ENCODE measurements around the gene ANKHD1.

Gene ANKHD1

GRCh38 chr5:140364472-140364765 lies 37.2 kb upstream of the ANKHD1 start:
- Mint-ChIP-seq H3K9me3 (no peaks in the 10 kb centered on the region), H3K4me1 (ENCODE audit: low read depth) (no peaks in the 10 kb centered on the region), H3K27me3 (no peaks in the 10 kb centered on the region), H3K36me3 (ENCODE audit: low read depth) (no peaks in the 10 kb centered on the region), H3K27ac (no peak overlapping the region), H3K4me3 (no peak overlapping the region)

GRCh38 chr5:140365282-140365681 lies 36.4 kb upstream of the ANKHD1 start:
- Mint-ChIP-seq H3K4me1 (ENCODE audit: low read depth) (no peaks in the 10 kb centered on the region), H3K4me3 (no peak overlapping the region), H3K9me3 (no peaks in the 10 kb centered on the region), H3K27me3 (no peaks in the 10 kb centered on the region), H3K36me3 (ENCODE audit: low read depth) (no peaks in the 10 kb centered on the region), H3K27ac (no peak overlapping the region)

DNA sequence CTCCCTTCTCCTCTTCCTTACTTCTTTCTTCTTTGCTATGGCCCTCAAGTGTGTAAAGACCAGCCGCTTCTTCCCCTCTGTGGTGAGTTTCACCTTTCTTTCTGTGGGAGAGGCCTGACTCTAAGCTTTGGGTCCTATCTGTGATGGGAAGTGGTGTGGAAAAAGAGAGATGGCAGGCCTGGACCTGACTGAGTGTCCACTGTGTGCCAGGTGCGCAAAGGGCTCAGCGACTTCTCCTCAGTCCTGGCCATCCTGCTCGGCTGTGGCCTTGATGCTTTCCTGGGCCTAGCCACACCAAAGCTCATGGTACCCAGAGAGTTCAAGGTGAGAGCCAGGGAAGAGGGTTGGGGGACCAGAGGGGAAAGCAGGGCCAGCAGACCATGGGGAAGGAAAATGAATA lies 35.7 kb upstream of the ANKHD1 start:
- no peak overlapping the region for H3K27ac Mint-ChIP-seq
- no peaks in the 10 kb centered on the region for H3K27me3 Mint-ChIP-seq
- no peaks in the 10 kb centered on the region for H3K9me3 Mint-ChIP-seq
- H3K4me3 Mint-ChIP-seq: no peak overlapping the region
- no peaks in the 10 kb centered on the region for H3K36me3 Mint-ChIP-seq (ENCODE audit: low read depth)
- no peaks in the 10 kb centered on the region for H3K4me1 Mint-ChIP-seq (ENCODE audit: low read depth)

DNA sequence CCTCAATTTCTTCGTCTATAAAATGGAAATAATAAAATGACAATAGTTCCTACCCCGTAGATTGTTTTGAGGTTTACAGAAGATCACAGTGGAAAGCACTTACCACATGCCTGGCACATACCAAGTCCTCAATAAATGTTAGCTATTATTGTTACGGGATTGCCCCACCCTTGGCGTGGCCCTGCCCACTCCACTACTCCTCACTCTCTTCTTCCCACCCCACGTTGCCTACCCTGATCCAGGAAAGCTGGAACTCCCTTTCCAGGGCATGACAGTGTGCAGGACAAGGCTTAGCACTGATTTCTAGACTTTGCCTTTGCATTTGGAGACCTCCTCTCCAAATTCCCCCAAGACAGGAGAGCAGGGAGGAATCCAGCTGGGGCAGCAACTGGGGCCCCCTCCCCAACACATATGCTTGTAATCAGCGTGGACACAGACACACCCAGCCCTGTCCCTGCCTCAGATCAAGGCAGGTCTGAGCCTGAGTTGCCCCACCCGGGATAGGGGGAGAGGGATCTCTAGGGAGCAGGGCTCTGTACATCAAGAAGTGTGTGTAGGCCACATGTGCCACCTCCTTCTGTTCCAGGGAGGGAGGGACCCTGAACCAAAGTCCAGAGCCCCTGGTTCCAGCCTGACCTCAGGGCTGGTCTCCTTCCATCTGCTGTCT lies 34.9 kb upstream of the ANKHD1 start:
- H3K4me3 Mint-ChIP-seq: no peak overlapping the region
- no peaks in the 10 kb centered on the region for H3K4me1 Mint-ChIP-seq (ENCODE audit: low read depth)
- H3K27me3 Mint-ChIP-seq: no peaks in the 10 kb centered on the region
- H3K9me3 Mint-ChIP-seq: no peaks in the 10 kb centered on the region
- no peak overlapping the region for H3K27ac Mint-ChIP-seq
- no peaks in the 10 kb centered on the region for H3K36me3 Mint-ChIP-seq (ENCODE audit: low read depth)

DNA sequence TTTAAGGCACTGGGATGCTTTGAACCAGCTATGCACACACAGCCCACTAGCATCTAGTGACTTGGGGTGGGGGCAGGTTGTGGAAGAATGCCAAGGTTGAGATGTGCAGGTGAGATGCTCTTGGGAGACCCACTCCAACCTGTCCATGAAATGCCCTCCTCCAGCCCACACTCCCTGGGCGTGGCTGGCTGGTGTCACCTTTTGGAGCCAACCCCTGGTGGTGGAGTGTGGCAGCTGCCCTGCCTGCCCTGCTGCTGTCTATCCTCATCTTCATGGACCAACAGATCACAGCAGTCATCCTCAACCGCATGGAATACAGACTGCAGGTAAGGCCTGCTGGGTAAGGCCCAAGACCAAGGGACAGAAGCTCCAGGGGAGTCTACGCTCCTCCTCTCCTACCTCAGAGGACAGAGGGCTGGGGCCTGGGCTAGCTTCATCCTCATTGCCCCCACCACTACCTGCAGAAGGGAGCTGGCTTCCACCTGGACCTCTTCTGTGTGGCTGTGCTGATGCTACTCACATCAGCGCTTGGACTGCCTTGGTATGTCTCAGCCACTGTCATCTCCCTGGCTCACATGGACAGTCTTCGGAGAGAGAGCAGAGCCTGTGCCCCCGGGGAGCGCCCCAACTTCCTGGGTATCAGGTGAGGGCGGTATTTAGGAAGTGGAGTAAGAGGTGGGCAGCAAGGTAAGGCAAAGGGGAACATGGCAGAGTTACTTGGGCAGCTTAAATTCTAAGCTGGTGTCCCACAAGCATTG lies 34.2 kb upstream of the ANKHD1 start:
- H3K27me3 Mint-ChIP-seq: no peaks in the 10 kb centered on the region
- H3K4me3 Mint-ChIP-seq: no peak overlapping the region
- H3K4me1 Mint-ChIP-seq (ENCODE audit: low read depth): no peaks in the 10 kb centered on the region
- H3K36me3 Mint-ChIP-seq (ENCODE audit: low read depth): no peaks in the 10 kb centered on the region
- H3K27ac Mint-ChIP-seq: no peak overlapping the region
- no peaks in the 10 kb centered on the region for H3K9me3 Mint-ChIP-seq

DNA sequence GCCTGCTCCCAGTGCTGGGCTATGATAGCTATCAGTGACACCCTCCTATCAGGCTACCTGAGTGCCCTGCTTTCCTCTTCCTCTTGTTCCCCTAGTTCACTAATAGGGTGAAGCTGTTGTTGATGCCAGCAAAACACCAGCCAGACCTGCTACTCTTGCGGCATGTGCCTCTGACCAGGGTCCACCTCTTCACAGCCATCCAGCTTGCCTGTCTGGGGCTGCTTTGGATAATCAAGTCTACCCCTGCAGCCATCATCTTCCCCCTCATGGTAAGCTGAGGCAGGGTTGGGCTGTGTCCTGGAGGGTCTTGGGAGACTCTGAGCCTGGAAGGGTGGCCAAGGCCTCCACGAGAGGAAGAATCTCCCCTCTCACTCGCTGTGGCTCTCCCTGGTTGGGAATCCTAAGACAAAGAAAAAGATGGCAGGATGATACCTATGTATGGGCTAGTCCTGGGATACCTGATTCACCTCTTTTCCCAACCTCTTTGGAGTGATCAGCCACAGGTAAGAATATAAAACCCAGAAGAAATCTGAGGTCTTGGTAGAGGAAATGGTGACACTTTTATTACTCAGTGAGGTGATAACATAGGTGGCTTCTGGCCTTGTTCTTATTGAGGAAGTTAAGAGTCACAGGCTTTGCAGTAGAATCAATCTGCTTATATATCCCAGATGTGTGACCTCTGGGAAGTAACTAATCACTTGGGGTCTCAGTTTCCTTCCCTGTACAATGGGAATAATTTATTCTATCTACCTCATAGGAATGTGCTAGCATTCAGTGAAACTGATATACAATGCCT lies 30.1 kb upstream of the ANKHD1 start:
- peaks cover 5% of the 10 kb centered on the region for H3K4me1 Mint-ChIP-seq (ENCODE audit: low read depth)
- H3K4me3 Mint-ChIP-seq: no peak overlapping the region
- H3K27ac Mint-ChIP-seq: no peak overlapping the region
- H3K27me3 Mint-ChIP-seq: no peaks in the 10 kb centered on the region
- H3K36me3 Mint-ChIP-seq (ENCODE audit: low read depth): no peaks in the 10 kb centered on the region
- no peaks in the 10 kb centered on the region for H3K9me3 Mint-ChIP-seq

GRCh38 chr5:140372971-140373487 lies 28.6 kb upstream of the ANKHD1 start:
- no peaks in the 10 kb centered on the region for H3K27me3 Mint-ChIP-seq
- H3K4me3 Mint-ChIP-seq: no peak overlapping the region
- no peak overlapping the region for H3K27ac Mint-ChIP-seq
- peaks cover 5% of the 10 kb centered on the region for H3K4me1 Mint-ChIP-seq (ENCODE audit: low read depth)
- H3K9me3 Mint-ChIP-seq: no peaks in the 10 kb centered on the region
- H3K36me3 Mint-ChIP-seq (ENCODE audit: low read depth): no peaks in the 10 kb centered on the region

- no peaks in the 10 kb centered on the region for H3K9me3 Mint-ChIP-seq
- H3K27ac Mint-ChIP-seq: no peak overlapping the region
- H3K4me1 Mint-ChIP-seq (ENCODE audit: low read depth): peaks cover 13% of the 10 kb centered on the region
- no peaks in the 10 kb centered on the region for H3K27me3 Mint-ChIP-seq
- H3K36me3 Mint-ChIP-seq (ENCODE audit: low read depth): no peaks in the 10 kb centered on the region
- H3K4me3 Mint-ChIP-seq: no peak overlapping the region
Measured at GRCh38 chr5:140381351-140381750, 20.3 kb upstream of the ANKHD1 start.

DNA sequence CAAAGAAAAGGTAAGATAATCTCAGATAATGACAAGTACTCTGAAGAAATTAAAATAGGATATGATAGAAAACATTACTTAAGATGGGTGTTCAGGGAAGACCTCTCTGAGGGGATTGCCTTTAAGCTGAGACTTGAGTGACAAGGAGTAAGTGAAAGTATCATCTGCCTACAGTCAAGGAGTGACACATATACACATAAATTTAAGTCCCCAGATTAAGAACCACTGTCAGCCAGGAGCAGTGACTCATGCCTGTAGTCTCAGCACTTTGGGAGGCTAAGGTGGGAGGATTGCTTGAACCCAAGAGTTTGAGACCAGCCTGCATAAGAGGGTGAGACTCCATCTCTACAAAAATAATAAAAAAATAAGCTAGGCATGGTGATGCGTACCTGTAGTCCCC lies 19.7 kb upstream of the ANKHD1 start:
- Mint-ChIP-seq H3K4me3 (no peak overlapping the region), H3K4me1 (ENCODE audit: low read depth) (peaks cover 13% of the 10 kb centered on the region), H3K27me3 (no peaks in the 10 kb centered on the region), H3K27ac (no peak overlapping the region), H3K9me3 (no peaks in the 10 kb centered on the region), H3K36me3 (ENCODE audit: low read depth) (no peaks in the 10 kb centered on the region)

- H3K4me3 Mint-ChIP-seq: no peak overlapping the region
- peaks cover 13% of the 10 kb centered on the region for H3K4me1 Mint-ChIP-seq (ENCODE audit: low read depth)
- no peaks in the 10 kb centered on the region for H3K27me3 Mint-ChIP-seq
- no peaks in the 10 kb centered on the region for H3K9me3 Mint-ChIP-seq
- H3K36me3 Mint-ChIP-seq (ENCODE audit: low read depth): no peaks in the 10 kb centered on the region
- H3K27ac Mint-ChIP-seq: no peak overlapping the region
Measured at GRCh38 chr5:140382866-140383265, 18.8 kb upstream of the ANKHD1 start.

GRCh38 chr5:140383300-140383699 lies 18.3 kb upstream of the ANKHD1 start:
- no peak overlapping the region for H3K4me3 Mint-ChIP-seq
- no peak overlapping the region for H3K27ac Mint-ChIP-seq
- no peaks in the 10 kb centered on the region for H3K36me3 Mint-ChIP-seq (ENCODE audit: low read depth)
- peaks cover 13% of the 10 kb centered on the region for H3K4me1 Mint-ChIP-seq (ENCODE audit: low read depth)
- no peaks in the 10 kb centered on the region for H3K9me3 Mint-ChIP-seq
- no peaks in the 10 kb centered on the region for H3K27me3 Mint-ChIP-seq

GRCh38 chr5:140388052-140388451 lies 13.6 kb upstream of the ANKHD1 start:
- Mint-ChIP-seq H3K9me3 (no peaks in the 10 kb centered on the region), H3K27me3 (no peaks in the 10 kb centered on the region), H3K4me3 (no peak overlapping the region), H3K36me3 (ENCODE audit: low read depth) (no peaks in the 10 kb centered on the region), H3K4me1 (ENCODE audit: low read depth) (peaks cover 4% of the 10 kb centered on the region), H3K27ac (no peak overlapping the region)

- Mint-ChIP-seq H3K9me3 (no peaks in the 10 kb centered on the region), H3K4me1 (ENCODE audit: low read depth) (no peaks in the 10 kb centered on the region), H3K36me3 (ENCODE audit: low read depth) (no peaks in the 10 kb centered on the region), H3K27me3 (no peaks in the 10 kb centered on the region), H3K4me3 (no peak overlapping the region), H3K27ac (no peak overlapping the region)
Measured at GRCh38 chr5:140391312-140391711, 10.3 kb upstream of the ANKHD1 start.

DNA sequence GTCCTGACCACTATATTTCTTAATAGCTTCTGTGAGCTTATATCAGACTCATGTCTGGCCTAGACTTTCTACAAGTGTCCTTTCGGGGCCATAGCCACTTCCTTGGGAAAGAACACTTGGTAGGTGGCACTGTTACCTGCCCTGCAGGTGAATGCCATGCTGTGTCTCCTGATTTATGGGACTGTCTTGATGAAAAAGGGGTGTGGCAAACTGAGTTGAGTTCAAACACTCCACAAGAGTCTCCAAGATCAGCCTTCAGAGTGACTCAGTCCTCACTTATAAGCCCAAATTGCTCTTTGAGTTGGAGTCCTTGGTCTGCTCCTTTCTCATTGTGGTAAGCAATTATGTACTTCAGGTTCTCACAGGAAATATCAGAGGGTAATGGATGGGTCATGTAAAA lies 9.9 kb upstream of the ANKHD1 start:
- no peaks in the 10 kb centered on the region for H3K27me3 Mint-ChIP-seq
- H3K4me3 Mint-ChIP-seq: no peak overlapping the region
- no peaks in the 10 kb centered on the region for H3K36me3 Mint-ChIP-seq (ENCODE audit: low read depth)
- H3K9me3 Mint-ChIP-seq: no peaks in the 10 kb centered on the region
- H3K4me1 Mint-ChIP-seq (ENCODE audit: low read depth): no peaks in the 10 kb centered on the region
- no peak overlapping the region for H3K27ac Mint-ChIP-seq

DNA sequence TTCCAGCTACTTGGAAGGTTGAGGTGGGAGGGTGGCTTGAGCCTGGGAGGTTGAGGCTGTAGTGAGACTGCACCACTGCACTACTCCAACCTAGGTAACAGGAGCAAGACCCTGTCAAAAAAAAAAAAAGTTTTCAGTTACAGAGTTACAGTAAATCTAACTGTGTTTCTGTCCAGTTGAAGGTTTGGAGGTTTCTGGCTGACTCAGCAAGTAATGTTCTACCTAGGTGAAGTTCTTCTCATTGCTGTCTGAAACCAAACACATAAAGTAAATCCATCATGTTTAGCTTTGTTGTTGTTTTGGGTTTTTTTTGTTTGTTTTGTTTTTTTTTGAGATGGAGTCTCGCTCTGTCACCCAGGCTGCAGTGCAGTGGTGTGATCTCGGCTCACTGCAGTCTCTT lies 7.9 kb upstream of the ANKHD1 start:
- no peaks in the 10 kb centered on the region for H3K4me1 Mint-ChIP-seq (ENCODE audit: low read depth)
- no peaks in the 10 kb centered on the region for H3K27me3 Mint-ChIP-seq
- no peaks in the 10 kb centered on the region for H3K9me3 Mint-ChIP-seq
- H3K36me3 Mint-ChIP-seq (ENCODE audit: low read depth): no peaks in the 10 kb centered on the region
- H3K27ac Mint-ChIP-seq: no peak overlapping the region
- no peak overlapping the region for H3K4me3 Mint-ChIP-seq

Measured in stimulated activated naive CD8-positive, alpha-beta T cell treated with anti-CD3 and anti-CD28 coated beads, Interleukin-15, Interleukin-2, amounts not matched to agents 100 ng/mL and 50 ng/mL, for 24 hours (primary cell).